CD4-positive, alpha-beta T cell treated with Interleukin-10 for 1 hour (primary cell): ENCODE measurements around the gene GALNT15.

Experiments used
- DNase-seq: peaks from one replicate; pipeline ENCODE4 v3.0.0-alpha.2; 2020

Gene GALNT15, protein sequence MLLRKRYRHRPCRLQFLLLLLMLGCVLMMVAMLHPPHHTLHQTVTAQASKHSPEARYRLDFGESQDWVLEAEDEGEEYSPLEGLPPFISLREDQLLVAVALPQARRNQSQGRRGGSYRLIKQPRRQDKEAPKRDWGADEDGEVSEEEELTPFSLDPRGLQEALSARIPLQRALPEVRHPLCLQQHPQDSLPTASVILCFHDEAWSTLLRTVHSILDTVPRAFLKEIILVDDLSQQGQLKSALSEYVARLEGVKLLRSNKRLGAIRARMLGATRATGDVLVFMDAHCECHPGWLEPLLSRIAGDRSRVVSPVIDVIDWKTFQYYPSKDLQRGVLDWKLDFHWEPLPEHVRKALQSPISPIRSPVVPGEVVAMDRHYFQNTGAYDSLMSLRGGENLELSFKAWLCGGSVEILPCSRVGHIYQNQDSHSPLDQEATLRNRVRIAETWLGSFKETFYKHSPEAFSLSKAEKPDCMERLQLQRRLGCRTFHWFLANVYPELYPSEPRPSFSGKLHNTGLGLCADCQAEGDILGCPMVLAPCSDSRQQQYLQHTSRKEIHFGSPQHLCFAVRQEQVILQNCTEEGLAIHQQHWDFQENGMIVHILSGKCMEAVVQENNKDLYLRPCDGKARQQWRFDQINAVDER

DNA sequence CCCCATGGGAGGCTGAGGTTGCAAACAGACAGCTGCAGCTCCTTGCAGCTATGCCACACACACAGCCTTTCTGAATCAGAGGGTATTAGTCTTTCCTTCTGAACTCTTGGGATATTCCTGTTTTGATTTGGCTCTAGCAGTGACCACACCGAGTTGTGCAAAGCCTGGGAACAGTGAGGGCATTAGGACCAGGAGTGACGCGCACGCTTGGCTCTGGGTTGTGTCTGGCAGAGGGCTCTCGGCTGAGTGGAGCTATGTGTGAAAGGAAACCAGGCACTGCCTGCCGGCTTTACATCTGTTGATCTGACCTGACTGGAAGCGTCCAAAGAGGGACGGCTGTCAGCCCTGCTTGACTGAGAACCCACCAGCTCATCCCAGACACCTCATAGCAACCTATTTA, at the start of gene GALNT15:
GALNT15 (plus strand) TSS at position 292 of the 400 bp plus-strand sequence. CDS start 472 bp downstream, outside the sequence.
- no peak for DNase-seq

DNA sequence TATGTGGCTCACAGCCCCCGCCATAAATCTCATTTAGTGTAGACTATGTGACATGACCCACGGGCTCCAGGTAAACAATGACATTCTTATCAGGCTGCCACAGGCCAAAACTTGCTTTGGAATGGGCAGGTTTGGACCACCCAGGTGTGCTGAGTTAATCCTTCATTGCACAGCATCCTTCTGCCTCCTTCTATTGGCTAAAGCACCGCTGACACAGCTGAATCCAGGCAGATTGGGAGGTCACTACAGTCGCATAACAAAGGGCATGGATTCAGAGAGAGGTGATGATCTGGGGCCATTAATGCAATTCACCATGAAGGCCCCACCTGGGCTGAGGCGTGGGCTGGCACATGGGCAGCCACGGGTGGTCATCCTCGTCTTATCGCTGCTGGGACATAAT, 47.8 kb upstream of the GALNT15 start:
- DNase-seq: no peak

- DNase-seq: no peak
Measured at GRCh38 chr3:16127249-16127648, 47.2 kb upstream of the GALNT15 start.

DNA sequence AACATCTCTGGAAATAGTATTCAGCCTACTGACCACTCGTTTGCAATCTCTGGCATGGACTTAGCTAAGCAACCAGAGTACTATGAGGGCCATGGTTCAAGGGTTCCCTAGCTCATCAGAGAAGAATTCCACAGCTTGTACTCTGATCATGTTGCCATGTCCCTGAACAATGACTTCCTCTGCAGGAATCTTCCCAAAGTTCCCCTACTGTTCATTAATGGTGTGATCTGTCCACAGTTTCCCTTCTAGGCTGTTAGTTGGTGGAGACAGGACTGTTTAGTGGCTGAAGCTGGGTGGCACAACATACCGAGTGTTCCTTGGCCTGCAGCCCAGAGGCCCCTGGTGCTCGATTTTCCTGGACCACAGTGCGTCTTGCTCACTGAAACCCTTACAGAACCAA, 44.4 kb upstream of the GALNT15 start:
- DNase-seq: no peak

- DNase-seq: no peak
Measured at GRCh38 chr3:16132190-16132589, 42.3 kb upstream of the GALNT15 start.

- no peak for DNase-seq
Measured at GRCh38 chr3:16132928-16133327, 41.6 kb upstream of the GALNT15 start.

DNA sequence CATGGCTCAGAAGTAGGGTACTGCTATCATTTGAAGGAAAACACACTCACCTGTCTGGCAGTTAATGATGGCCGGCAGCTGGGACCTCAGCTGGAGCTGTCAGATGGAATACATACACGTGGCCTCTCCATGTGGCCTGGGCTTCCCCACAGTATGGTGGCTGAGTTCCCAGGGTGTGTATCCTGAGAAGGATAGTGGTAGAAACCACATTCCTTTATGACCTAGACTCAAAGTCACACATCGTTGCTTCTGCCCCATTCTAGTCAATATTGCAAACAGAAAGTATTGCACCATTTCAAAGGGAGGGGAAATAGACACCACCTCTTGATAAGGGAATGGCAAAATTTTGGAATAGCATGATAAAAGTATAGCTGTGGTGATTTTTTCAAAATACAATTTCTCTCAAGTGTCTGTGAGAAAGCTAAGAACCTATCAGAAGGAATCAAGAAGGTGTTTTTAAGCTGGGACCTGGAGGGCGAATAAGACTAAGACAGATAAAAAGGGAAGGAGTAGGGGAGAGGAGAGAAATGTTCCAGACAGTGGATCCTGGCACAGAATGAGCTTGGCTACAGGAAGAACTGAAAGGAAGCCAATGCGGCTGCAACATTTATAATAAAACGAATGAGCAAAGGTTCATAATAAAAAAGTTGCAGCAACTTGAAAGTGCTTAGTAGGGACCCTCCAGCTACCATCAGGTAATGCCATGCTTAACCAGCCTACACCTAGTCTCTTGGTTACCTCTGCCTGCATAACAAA, 40.1 kb upstream of the GALNT15 start:
- no peak for DNase-seq

GRCh38 chr3:16136055-16136454, 38.4 kb upstream of the GALNT15 start:
- DNase-seq: no peak

DNA sequence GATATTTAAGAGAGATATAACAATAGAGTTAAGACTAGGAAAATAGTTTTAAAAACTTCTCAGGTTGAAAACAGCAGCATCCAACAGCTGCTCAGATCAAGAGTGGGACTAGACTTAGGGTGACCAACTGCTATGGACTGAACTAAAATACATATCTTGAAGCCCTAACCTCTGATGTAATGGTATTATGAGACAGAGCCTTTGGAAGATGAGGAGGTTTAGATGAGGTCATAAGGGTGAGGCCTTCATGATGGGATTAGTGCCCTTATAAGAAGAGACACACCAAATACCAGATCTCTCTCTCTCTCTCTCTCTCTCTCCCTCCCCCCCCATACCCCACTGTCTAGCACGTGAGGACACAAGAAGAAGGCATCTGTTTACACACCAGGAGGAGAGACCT, 37.4 kb upstream of the GALNT15 start:
- DNase-seq: no peak

DNA sequence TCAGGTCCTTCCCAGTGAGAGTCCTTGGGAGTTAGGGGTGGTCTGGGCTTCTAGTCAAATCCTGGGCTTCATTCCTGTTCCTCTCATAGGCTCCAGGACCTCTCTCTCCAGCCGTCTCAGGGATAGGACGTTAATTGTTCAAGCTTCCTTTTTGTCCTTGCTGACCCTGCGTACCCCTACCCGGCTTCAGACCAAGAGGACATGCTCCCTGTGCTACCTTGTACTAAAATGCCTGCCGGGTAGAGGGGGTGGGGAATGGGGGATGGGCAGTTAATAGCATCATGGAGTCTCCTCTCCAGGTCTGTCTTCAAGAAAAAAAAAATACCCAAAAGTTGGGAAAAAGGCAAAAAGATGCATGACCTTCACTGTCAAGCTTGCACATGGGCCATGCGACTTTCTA, 36.5 kb upstream of the GALNT15 start:
- DNase-seq: no peak

DNA sequence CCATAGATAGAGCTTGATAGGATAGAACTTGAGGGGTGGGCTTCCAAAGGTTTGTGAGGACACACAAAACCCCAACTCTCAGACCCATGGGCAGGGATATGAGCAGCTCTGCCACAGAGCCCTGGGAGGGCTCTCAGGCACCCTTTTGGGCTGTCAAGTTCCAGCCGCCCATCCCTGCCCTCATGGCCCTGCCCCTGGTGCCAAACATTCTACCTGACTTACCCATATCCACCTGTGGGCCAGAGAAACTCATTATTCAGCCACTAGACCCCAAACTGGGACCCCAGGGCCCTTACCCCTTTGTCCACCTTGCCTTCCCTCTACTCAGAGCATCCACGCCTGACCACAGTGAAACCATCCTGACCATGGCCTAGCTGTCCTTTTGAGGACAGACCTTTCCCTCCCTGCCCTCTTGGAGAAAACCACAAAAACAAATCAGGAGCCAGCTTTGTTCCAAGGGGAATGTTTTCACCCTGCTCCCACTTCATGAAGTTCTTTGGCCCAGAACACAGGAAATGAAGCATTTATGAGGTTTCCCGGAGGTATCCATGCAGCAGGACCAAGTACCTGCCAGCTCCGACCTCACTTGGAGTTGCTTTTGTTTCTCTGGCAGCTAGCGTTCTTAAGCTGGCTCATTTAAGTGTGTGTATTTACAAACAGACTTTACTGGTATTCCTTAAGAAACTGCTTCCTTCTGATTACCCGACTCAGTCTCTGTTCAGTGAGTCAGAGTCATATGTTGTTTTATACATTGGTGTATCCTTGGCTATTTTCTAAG, 34.2 kb upstream of the GALNT15 start:
- no peak for DNase-seq

GRCh38 chr3:16140894-16141285, 33.6 kb upstream of the GALNT15 start:
- no peak for DNase-seq

DNA sequence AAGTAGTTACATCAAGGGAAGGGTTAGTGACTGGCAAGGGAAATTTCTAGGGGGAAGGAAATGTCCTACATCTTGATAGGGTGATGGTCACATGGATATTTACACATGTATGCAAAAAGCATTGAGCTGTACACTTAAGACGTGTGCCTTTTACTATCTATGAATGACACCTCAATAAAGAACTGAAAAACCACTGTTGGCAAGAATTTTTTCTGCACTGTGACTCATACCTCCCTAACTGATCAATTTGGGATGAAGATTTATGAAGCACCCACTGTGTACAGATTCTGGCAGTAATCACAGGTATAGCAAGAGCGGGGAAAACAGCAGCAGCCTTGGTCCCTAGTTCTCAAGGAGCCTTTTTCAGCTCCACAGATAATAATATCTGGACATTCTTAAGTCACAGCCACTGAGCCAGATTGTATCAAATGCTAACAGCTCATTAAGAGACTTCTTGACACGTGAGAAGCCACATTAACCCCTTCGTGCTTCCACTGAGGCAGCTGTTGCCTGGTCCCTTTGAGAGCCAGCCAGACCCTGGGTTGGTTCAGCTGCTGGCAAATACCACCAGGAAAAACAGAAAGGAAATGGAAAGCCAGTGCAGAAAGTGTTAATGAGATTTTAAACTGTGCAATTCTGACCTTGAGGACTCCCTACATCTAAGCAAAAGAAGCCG, 32.0 kb upstream of the GALNT15 start:
- no peak for DNase-seq

DNA sequence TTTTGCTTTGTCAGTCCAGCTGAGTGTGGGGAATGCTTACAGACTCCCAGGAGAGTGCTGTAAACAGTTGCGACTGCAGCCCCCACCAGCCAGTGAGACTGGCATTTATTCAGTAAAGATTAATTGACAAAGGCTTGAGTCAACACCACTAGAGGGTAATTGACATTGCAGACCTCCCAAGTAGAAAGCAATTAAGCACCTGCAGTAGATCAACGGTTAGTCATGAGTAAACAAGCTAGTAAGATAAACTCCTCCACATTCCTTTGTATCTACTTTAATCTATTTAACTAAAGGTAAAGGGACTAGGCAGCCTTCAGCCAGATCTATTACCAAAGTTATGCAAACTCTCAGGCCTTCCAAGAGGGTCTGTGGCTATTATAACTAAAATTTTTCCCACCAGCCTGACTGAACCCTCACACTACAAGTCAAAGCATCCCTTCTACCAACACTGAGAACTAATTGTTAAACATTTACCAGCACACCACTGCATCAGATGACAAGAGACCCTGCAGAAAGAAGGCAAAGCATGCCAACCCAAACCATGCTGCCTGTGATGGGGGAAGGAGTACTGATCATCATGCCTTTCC, 30.5 kb upstream of the GALNT15 start:
- DNase-seq: no peak

DNA sequence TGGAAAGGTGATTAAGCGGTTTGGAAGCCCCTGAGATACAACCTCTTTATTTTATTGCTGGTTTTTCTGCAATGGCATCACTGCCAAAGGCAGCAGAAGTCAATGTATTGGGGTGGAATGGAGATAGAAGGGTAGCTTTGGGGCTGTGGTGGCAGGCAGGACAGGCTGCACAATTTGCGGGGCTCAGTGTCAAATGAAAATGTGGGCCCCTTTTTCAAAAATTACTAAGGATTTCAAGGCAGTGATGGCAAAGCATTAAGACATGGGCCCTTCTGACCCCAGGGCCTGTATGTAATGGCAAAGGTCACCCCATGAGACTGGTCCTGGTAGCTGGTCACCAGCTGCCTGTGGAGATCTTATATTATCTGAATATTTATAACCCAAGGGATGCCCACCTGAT, 29.3 kb upstream of the GALNT15 start:
- no peak for DNase-seq

- no peak for DNase-seq
Measured at GRCh38 chr3:16146015-16146730, 28.3 kb upstream of the GALNT15 start.

DNA sequence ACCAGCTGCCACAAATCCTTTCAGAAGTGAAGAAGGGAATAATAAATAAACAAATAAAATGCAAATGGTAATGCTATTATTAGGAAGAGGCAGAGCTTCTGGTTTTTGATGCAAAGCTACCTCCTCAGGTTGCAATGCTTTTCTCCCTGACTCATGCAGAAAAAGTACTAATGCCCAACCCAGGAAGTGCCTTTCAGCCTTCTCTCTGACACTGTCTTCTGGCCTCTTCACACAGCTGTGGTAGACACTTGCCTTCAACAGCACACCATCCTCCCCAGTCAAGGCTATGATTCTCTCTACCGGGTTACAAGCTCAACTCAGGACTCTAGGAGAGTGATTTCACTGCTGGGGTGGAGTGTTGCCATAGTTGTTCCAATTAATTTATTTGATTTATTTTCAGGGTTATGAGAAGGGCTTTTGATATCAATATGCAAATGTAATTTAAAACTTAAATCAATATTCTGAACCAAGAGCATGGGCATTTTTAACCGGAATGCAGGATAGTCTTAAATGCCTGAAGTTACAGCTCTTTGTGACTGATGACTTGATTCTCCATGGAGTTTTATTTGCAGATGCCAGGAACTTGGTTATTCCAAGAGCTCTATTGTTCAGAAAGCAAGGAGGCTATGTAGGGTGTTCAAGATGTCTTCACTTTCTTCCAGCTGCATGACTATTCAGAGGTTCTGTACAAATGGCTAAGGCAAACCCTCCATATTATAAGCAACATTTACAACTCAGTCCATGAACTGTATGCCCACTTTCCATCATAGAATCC, 27.1 kb upstream of the GALNT15 start:
- DNase-seq: no peak

- DNase-seq: no peak
Measured at GRCh38 chr3:16148213-16148612, 26.3 kb upstream of the GALNT15 start.

- no peak for DNase-seq
Measured at GRCh38 chr3:16148783-16149182, 25.7 kb upstream of the GALNT15 start.

DNA sequence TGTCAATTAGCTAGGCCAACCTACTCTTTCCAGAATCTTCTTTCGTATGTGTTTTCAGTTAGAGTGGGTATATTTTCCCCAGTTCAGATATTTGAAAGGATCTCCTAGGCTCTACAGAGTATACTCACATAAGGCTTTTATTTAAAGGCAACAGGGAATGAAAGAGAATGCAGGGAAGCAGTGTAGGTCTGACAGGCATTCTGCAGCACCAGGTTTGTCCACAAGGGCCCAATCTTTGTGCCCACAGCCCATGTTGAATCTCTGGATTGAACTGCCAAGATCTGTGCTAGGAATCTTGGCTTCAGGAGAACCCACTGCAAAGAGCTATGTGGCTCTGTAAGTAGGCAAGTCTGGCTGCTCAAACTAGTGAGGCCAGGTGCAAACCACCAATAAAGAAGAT, 24.2 kb upstream of the GALNT15 start:
- no peak for DNase-seq

- no peak for DNase-seq
Measured at GRCh38 chr3:16151109-16151508, 23.4 kb upstream of the GALNT15 start.
